Fibroblast of pulmonary artery (primary cell): ENCODE results near the gene ABHD13.
A peak's percentile ranks its signal among the peaks of the same experiment; 100 is the strongest.
"Not testable (repeated sequence)": the region's sequence is repeated elsewhere in the genome, so short reads cannot be mapped to it uniquely, and the experiment has no call there.

ENCODE experiments used
- DNase-seq: peaks from one replicate; pipeline ENCODE4 v3.0.0-alpha.2; 2010; ENCODE audit warnings: low read depth
- H3K4me3 ChIP-seq: replicated peaks from 2 replicates; pipeline ENCODE4 v1.5.1; 2011; ENCODE audit warnings: low read depth, mild to moderate bottlenecking, control low read depth, low read length, moderate library complexity
- CTCF ChIP-seq: IDR thresholded peaks from 2 replicates; pipeline ENCODE4 v1.5.1; 2011; ENCODE audit warnings: mild to moderate bottlenecking, control low read depth, low read length, inconsistent platforms; ENCODE audit errors: missing control alignments

The ABHD13 gene

DNA sequence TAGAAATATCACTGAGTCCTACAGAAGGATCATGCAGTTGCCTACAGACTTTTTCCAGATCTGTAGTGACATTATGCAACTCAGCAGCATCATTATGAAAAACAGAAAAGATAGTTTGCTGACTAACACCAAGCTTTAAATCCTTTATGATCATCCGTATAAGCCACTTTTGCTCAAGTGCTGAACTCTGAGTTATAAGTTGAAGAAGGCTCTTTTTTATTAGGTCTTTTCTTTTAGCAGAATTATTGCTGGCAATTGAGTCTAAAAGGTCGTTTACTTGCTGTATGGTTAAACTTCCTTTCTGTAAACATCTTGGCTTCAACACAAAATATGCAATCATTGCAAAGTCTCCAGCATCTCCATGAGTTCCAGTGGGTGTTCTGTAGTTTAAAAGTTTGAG is 7.6 kb upstream of the ABHD13 start:
- TF ChIP-seq CTCF: no peak
- H3K4me3 ChIP-seq: no peak overlapping the region
- no peak for DNase-seq

DNA sequence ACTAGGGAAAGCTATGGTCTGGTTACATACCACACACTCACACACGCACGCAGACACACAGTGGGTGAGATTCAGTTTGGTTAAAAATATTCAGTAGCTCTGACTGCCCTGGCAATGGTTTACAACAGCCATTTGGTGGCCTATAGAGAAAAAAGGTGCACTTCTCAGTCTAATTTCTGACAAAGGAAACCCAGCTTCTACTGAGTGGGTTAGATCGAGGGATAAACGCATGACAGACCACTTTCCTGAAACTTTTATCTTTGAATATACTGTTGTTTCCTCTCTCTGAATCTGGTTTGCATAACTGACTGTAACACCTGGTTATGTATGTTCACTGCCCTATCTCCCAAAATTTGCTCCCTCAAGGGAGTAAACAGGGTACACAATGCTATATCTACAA is 5.3 kb upstream of the ABHD13 start:
- no peak overlapping the region for H3K4me3 ChIP-seq

DNA sequence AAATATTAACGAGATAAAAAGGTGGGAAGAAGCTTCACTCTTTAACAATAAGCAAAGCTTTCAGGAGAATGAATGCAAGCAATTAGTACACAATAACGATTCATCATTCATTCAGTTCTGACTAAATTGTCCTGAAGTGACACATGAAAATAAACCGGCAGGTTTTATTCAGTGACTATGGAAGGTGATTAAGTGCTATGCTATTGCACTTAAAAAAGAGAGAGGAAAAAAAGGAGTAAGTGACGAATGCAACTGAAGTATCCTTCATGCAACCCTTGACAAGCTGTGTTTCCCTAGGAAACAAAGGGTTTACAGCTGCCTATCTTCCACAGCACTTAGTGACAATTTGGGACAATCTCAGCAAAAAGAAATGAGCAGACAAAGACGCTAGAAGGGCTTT is 4.2 kb upstream of the ABHD13 start:
- H3K4me3 ChIP-seq: peak overlapping the region; percentile 62
- TF ChIP-seq CTCF: no peak
- DNase-seq: no peak

More for the DNA sequence above, 5.3 kb upstream of the ABHD13 start:
- DNase-seq: no peak
- no peak for TF ChIP-seq CTCF

DNA sequence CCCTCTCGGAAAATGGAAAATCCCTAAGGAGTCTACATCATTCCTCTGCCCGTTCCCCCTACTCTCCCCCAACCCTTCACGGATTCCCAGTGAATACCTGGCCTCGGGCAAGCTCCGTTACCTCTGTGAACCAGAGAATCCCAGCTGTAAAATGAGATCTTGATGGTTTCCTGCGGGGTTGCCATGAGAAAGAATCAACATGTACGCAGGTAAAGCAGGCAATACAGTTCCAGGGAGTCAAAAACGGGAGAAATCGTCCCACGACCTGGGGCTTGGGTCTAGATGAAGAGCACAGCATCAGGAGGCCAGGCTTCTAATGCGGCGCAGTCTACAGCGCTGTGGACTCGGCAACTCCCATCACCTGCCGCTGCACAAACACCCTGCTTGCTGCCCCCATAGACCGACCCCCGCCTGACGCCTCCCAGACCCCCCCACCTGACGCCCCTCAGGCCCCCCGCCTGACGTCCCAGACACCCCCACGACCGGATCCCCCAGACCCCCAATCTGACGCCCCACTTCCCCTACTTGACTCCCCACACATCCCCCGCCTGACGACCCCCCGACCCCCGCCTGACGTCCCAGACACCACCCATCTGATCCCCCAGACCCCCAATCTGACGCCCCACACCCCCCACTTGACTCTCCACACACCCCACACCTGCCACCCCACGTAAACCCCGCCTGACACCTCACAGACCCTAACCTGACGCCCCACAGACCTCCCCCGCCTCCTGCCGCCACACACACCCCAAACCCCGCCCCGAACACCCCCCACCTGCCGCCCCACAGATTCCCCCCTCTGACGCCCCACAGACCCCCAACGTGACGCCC is 3.5 kb upstream of the ABHD13 start:
- H3K4me3 ChIP-seq: peak overlapping the region; percentile 62
- TF ChIP-seq CTCF: no peak
- DNase-seq: no peak

GRCh38 chr13:108215436-108215835 is 2.8 kb upstream of the ABHD13 start, which contains the start of gene LIG4:
TSS of gene LIG4 (minus strand) at chr13:108215536. CDS start at chr13:108211268, 4,268 bp downstream.
- DNase-seq: peak; percentile 95
- peak within 1 kb of the TSS; percentile 62 for H3K4me3 ChIP-seq
- no peak for TF ChIP-seq CTCF

GRCh38 chr13:108217307-108218043 is 717 bp upstream of the ABHD13 start:
- not testable (repeated sequence) for DNase-seq
- peak overlapping the region; percentile 88 for H3K4me3 ChIP-seq

DNA sequence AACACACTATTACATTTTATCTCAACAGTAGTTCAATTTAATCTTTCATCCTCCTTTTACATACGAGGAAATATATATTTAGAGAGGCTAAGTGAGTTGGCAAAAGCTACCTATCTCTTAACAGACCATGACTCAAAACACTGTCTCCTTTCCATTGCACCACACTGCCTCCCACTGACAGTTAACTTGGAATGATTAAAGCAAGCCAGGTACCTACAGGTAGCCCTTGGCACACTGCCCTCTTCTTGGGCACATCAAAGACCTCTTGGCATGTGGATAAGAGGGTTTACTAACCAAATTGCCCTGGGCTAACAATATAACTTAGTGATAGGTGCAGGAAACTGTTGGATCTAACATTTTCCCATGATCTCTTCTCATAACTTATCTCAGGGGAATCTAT is 1.8 kb downstream of the ABHD13 start:
- H3K4me3 ChIP-seq: no peak overlapping the region
- no peak for TF ChIP-seq CTCF
- no peak for DNase-seq
